Measurements from ENCODE around the gene PCBP4.

- TF ChIP-seq CTCF (IDR thresholded peaks at IDR 0.05) (no peak), FOXP4 (CRISPR knock-in tag; IDR thresholded peaks at IDR 0.05) (no peak), KAT7 (CRISPR knock-in tag; IDR thresholded peaks at IDR 0.05; ENCODE audit: borderline replicate concordance) (no peak), USF2 (CRISPR knock-in tag; IDR thresholded peaks at IDR 0.05) (no peak), ZNF512 (CRISPR knock-in tag; IDR thresholded peaks at IDR 0.05; ENCODE audit: borderline replicate concordance) (no peak), PREB (CRISPR knock-in tag; IDR thresholded peaks at IDR 0.05; ENCODE audit: borderline replicate concordance) (no peak), ZNF263 (CRISPR knock-in tag; IDR thresholded peaks at IDR 0.05; ENCODE audit: low read depth) (no peak), E2F4 (CRISPR knock-in tag; IDR thresholded peaks at IDR 0.05; ENCODE audit: borderline replicate concordance, low read depth) (no peak), NR2C2 (CRISPR knock-in tag; IDR thresholded peaks at IDR 0.05) (no peak), MAX (CRISPR knock-in tag; IDR thresholded peaks at IDR 0.05) (no peak), E2F5 (CRISPR knock-in tag; IDR thresholded peaks at IDR 0.05) (no peak), HMGXB4 (CRISPR knock-in tag; IDR thresholded peaks at IDR 0.05) (no peak)
Measured at GRCh38 chr3:51962854-51963530, 4.3 kb downstream of the PCBP4 start.
